HG03558 (cell line): ENCODE data around the gene CXADR.

Experiments used
- ATAC-seq: cut with Tn5 transposase; IDR thresholded peaks from one replicate; pipeline ENCODE4 v1.9.1; 2021; ENCODE audit warnings: moderate number of reproducible peaks; ENCODE audit not compliant: unreplicated experiment; ENCODE audit errors: extremely low read depth

CXADR gene

GRCh38 chr21:17585875-17586450, 73.1 kb downstream of the CXADR start:
- ATAC-seq, result no peak

GRCh38 chr21:17590430-17590829, 77.6 kb downstream of the CXADR start:
- no peak for ATAC-seq

- no peak for ATAC-seq
Observed at GRCh38 chr21:17597680-17598079, 84.8 kb downstream of the CXADR start.

- ATAC-seq, result peak; percentile 44
Observed at GRCh38 chr21:17598437-17598836, 85.6 kb downstream of the CXADR start.

- no peak for ATAC-seq
Observed at GRCh38 chr21:17602874-17603273, 90.0 kb downstream of the CXADR start.

- no peak for ATAC-seq
Observed at GRCh38 chr21:17607684-17608083, 94.8 kb downstream of the CXADR start.

GRCh38 chr21:17609681-17610080, 96.8 kb downstream of the CXADR start:
- no peak for ATAC-seq

- no peak for ATAC-seq
Observed at GRCh38 chr21:17610911-17611310, 98.1 kb downstream of the CXADR start.

GRCh38 chr21:17611414-17612022, 98.7 kb downstream of the CXADR start:
- ATAC-seq, result peak; percentile 45

- ATAC-seq, result no peak
Observed at GRCh38 chr21:17612023-17612564, 99.3 kb downstream of the CXADR start.

- peak; percentile 50 for ATAC-seq
Observed at GRCh38 chr21:17612565-17613241, 99.9 kb downstream of the CXADR start, which contains the start of gene BTG3. TSS of gene BTG3 (minus strand) at chr21:17612901. CDS start at chr21:17609144, 3,757 bp downstream.

- ATAC-seq, result no peak
Observed at GRCh38 chr21:17613242-17613676, 100.4 kb downstream of the CXADR start.

- no peak for ATAC-seq
Observed at GRCh38 chr21:17616831-17617230, 104.0 kb downstream of the CXADR start.

GRCh38 chr21:17622018-17622417, 109.2 kb downstream of the CXADR start:
- ATAC-seq, result no peak

GRCh38 chr21:17631195-17631594, 118.4 kb downstream of the CXADR start:
- no peak for ATAC-seq

- ATAC-seq, result no peak
Observed at GRCh38 chr21:17636711-17637110, 123.9 kb downstream of the CXADR start.

- ATAC-seq, result no peak
Observed at GRCh38 chr21:17640821-17641220, 128.0 kb downstream of the CXADR start.
